ENCODE data around the gene TMEM218. TPM values are rescaled to one million over a fixed set of nuclear protein-coding genes. Genes with fewer than 3 reads are reported as not detected.
A peak's percentile ranks its signal among the peaks of the same experiment; 100 is the strongest.

Gene TMEM218
- total and polyA plus RNA-seq, 8 donors: 5.6 to 27.1 (median 10.0) TPM

GRCh38 chr11:125112208-125112604 lies 780 bp upstream of the TMEM218 start:
- WGBS, 2 donors: 78 to 83% methylated on average over 9 of the region's 9 CpGs
- DNase-seq (no peak), FAIRE-seq (no peak), ATAC-seq (no peak)
- Histone ChIP-seq H3K9me3 (no peaks in the 10 kb centered on the region), H3K27me3 (peaks cover 0 to 3% (median 0%) of the 10 kb centered on the region in 4 donors), H3K4me1 (peaks cover 0 to 7% (median 0%) of the 10 kb centered on the region in 3 donors), H3K27ac (peak overlapping the region in 1 of 4 donors; percentile 5), H3K36me3 (no peaks in the 10 kb centered on the region), H3K4me3 (peak overlapping the region in 2 of 4 donors; percentile 27 to 78)
- intact Hi-C loops (cut with DNase I): no loop called here
- no peak for TF ChIP-seq CTCF (IDR thresholded peaks at IDR 0.05)

GRCh38 chr11:125111001-125111342 lies 454 bp downstream of the TMEM218 start:
- intact Hi-C loops (cut with DNase I): no loop called here
- FAIRE-seq (no peak), ATAC-seq (peak in 2 of 4 donors; percentile 17 to 31), DNase-seq (no peak)
- peaks cover 0 to 7% (median 0%) of the 10 kb centered on the region in 3 donors for H3K4me1 ChIP-seq
- peak overlapping the region; percentile 16 to 78 (median 66) for H3K4me3 ChIP-seq
- no peak for TF ChIP-seq CTCF (IDR thresholded peaks at IDR 0.05)
- no peaks in the 10 kb centered on the region for H3K36me3 ChIP-seq
- 1% methylated on average over 9 of the region's 9 CpGs for WGBS, 2 donors
- peaks cover 0 to under 1% (median 0%) of the 10 kb centered on the region in 4 donors for H3K27me3 ChIP-seq
- H3K9me3 ChIP-seq: no peaks in the 10 kb centered on the region
- H3K27ac ChIP-seq: peak overlapping the region; percentile 10 to 73 (median 58)

- no peak overlapping the region for H3K27ac ChIP-seq
- H3K27me3 ChIP-seq: no peaks in the 10 kb centered on the region
- peak overlapping the region in 3 of 4 donors; percentile 16 to 78 (median 70) for H3K4me3 ChIP-seq
- H3K9me3 ChIP-seq: no peaks in the 10 kb centered on the region
- ATAC-seq (no peak), DNase-seq (no peak), FAIRE-seq (no peak)
- WGBS, 2 donors: 50 to 52% methylated on average over 4 of the region's 4 CpGs
- no peaks in the 10 kb centered on the region for H3K36me3 ChIP-seq
- no peak for TF ChIP-seq CTCF (IDR thresholded peaks at IDR 0.05)
- intact Hi-C loops (cut with DNase I): no loop called here
- H3K4me1 ChIP-seq: peaks cover 0 to 7% (median 0%) of the 10 kb centered on the region in 3 donors
These were observed 920 bp downstream of the TMEM218 start for GRCh38 chr11:125110506-125110905.

- Histone ChIP-seq H3K4me3 (no peak overlapping the region), H3K9me3 (no peaks in the 10 kb centered on the region), H3K27ac (no peak overlapping the region), H3K4me1 (peaks cover 0 to 7% (median 0%) of the 10 kb centered on the region in 3 donors), H3K27me3 (no peaks in the 10 kb centered on the region), H3K36me3 (no peaks in the 10 kb centered on the region)
- intact Hi-C loops (cut with DNase I): no loop called here
- ATAC-seq (no peak), FAIRE-seq (no peak), DNase-seq (no peak)
- 61 to 64% methylated on average over 3 of the region's 3 CpGs for WGBS, 2 donors
- TF ChIP-seq CTCF (IDR thresholded peaks at IDR 0.05): no peak
These were observed 3.0 kb downstream of the TMEM218 start for GRCh38 chr11:125108469-125108868.

- H3K27ac ChIP-seq: no peak overlapping the region
- H3K36me3 ChIP-seq: no peaks in the 10 kb centered on the region
- DNase-seq (no peak), ATAC-seq (no peak), FAIRE-seq (no peak)
- no peak overlapping the region for H3K4me3 ChIP-seq
- intact Hi-C loops (cut with DNase I): no loop called here
- TF ChIP-seq CTCF (IDR thresholded peaks at IDR 0.05): no peak
- 0 to 92% methylated on average over 1 of the region's 1 CpG for whole genome bisulfite sequencing, 2 donors
- no peaks in the 10 kb centered on the region for H3K9me3 ChIP-seq
- H3K4me1 ChIP-seq: peaks cover 0 to 7% (median 0%) of the 10 kb centered on the region in 3 donors
- no peaks in the 10 kb centered on the region for H3K27me3 ChIP-seq
These were observed 5.5 kb downstream of the TMEM218 start for GRCh38 chr11:125105926-125106325.

Data from pancreas (tissue), 10 donors.